ENCODE data around the gene PPFIBP1.
"Not testable (repeated sequence)": the region's sequence is repeated elsewhere in the genome, so short reads cannot be mapped to it uniquely, and the experiment has no call there.

The PPFIBP1 gene

GRCh38 chr12:27566626-27567025 is 42.6 kb downstream of the PPFIBP1 start:
- no peak for DNase-seq (ENCODE audit: low read depth)

- DNase-seq (ENCODE audit: low read depth) = no peak
Measured at GRCh38 chr12:27571463-27571862, 47.5 kb downstream of the PPFIBP1 start.

GRCh38 chr12:27572486-27573255 is 48.7 kb downstream of the PPFIBP1 start:
- no peak for DNase-seq (ENCODE audit: low read depth)

- DNase-seq (ENCODE audit: low read depth) = no peak
Measured at GRCh38 chr12:27573972-27574371, 50.0 kb downstream of the PPFIBP1 start.

- DNase-seq (ENCODE audit: low read depth) = no peak
Measured at GRCh38 chr12:27575090-27575761, 51.2 kb downstream of the PPFIBP1 start.

- DNase-seq (ENCODE audit: low read depth) = no peak
Measured at GRCh38 chr12:27575762-27576118, 51.7 kb downstream of the PPFIBP1 start.

- DNase-seq (ENCODE audit: low read depth) = no peak
Measured at GRCh38 chr12:27576667-27577347, 52.8 kb downstream of the PPFIBP1 start.

- no peak for DNase-seq (ENCODE audit: low read depth)
Measured at GRCh38 chr12:27577688-27578087, 53.7 kb downstream of the PPFIBP1 start.

- DNase-seq (ENCODE audit: low read depth) = no peak
Measured at GRCh38 chr12:27578689-27579372, 54.8 kb downstream of the PPFIBP1 start.

- no peak for DNase-seq (ENCODE audit: low read depth)
Measured at GRCh38 chr12:27580561-27581330, 56.7 kb downstream of the PPFIBP1 start.

- DNase-seq (ENCODE audit: low read depth) = not testable (repeated sequence)
Measured at GRCh38 chr12:27581331-27581671, 57.3 kb downstream of the PPFIBP1 start.

GRCh38 chr12:27581833-27582232 is 57.8 kb downstream of the PPFIBP1 start:
- not testable (repeated sequence) for DNase-seq (ENCODE audit: low read depth)

- DNase-seq (ENCODE audit: low read depth) = not testable (repeated sequence)
Measured at GRCh38 chr12:27582445-27582844, 58.4 kb downstream of the PPFIBP1 start.

GRCh38 chr12:27583057-27583797 is 59.2 kb downstream of the PPFIBP1 start:
- no peak for DNase-seq (ENCODE audit: low read depth)

- DNase-seq (ENCODE audit: low read depth) = no peak
Measured at GRCh38 chr12:27583981-27584380, 60.0 kb downstream of the PPFIBP1 start.

- no peak for DNase-seq (ENCODE audit: low read depth)
Measured at GRCh38 chr12:27585739-27586265, 61.8 kb downstream of the PPFIBP1 start.

GRCh38 chr12:27588075-27588730 is 64.2 kb downstream of the PPFIBP1 start:
- not testable (repeated sequence) for DNase-seq (ENCODE audit: low read depth)

GRCh38 chr12:27588776-27589175 is 64.8 kb downstream of the PPFIBP1 start:
- no peak for DNase-seq (ENCODE audit: low read depth)

GRCh38 chr12:27589419-27589818 is 65.4 kb downstream of the PPFIBP1 start:
- no peak for DNase-seq (ENCODE audit: low read depth)

GRCh38 chr12:27591698-27592097 is 67.7 kb downstream of the PPFIBP1 start:
- DNase-seq (ENCODE audit: low read depth) = not testable (repeated sequence)

Data from stimulated activated CD8-positive, alpha-beta memory T cell treated with anti-CD3 and anti-CD28 coated beads, Interleukin-4, amount 100 ng/mL, for 24 hours (primary cell).